BLaER1 treated with 17β-estradiol and CSF1 and Interleukin-3, amounts not matched to agents 10 nM and 100 nM (cell line): ENCODE results near the gene TSPO.
A peak's percentile ranks its signal among the peaks of the same experiment; 100 is the strongest.

Experiments used
- H3K27ac ChIP-seq, 11 experiments: shearing (Covaris generic); formaldehyde crosslinking; 2 replicates each; pipeline ENCODE4 v1.8.1; 2022
- H3K27me3 ChIP-seq, 11 experiments: shearing (Covaris generic); formaldehyde crosslinking; 2 replicates each; pipeline ENCODE4 v1.8.1; 2022
- H3K36me3 ChIP-seq, 11 experiments: shearing (Covaris generic); formaldehyde crosslinking; 2 replicates each; pipeline ENCODE4 v1.8.1; 2022
- H3K4me1 ChIP-seq, 10 experiments: shearing (Covaris generic); formaldehyde crosslinking; 2 replicates each; pipeline ENCODE4 v1.8.1; 2022
- H3K4me2 ChIP-seq, 11 experiments: shearing (Covaris generic); formaldehyde crosslinking; 2 replicates each; pipeline ENCODE4 v1.8.1; 2022
- H3K4me3 ChIP-seq, 10 experiments: shearing (Covaris generic); formaldehyde crosslinking; 2 replicates each; pipeline ENCODE4 v1.8.1; 2022
- H3K9ac ChIP-seq, 11 experiments: shearing (Covaris generic); formaldehyde crosslinking; 2 replicates each; pipeline ENCODE4 v1.8.1; 2022
- H3K9me3 ChIP-seq, 11 experiments: shearing (Covaris generic); formaldehyde crosslinking; replicated peaks in 1 of 11; 2 replicates each; pipeline ENCODE4 v1.8.1; 2022
- H4K20me1 ChIP-seq, 11 experiments: shearing (Covaris generic); formaldehyde crosslinking; 2 replicates each; pipeline ENCODE4 v1.8.1; 2022
- Cebpa-rat ChIP-seq, 11 experiments: shearing (Covaris generic); IDR thresholded peaks; 2 replicates each; pipeline ENCODE4 v1.8.1; 2022

Gene TSPO

DNA sequence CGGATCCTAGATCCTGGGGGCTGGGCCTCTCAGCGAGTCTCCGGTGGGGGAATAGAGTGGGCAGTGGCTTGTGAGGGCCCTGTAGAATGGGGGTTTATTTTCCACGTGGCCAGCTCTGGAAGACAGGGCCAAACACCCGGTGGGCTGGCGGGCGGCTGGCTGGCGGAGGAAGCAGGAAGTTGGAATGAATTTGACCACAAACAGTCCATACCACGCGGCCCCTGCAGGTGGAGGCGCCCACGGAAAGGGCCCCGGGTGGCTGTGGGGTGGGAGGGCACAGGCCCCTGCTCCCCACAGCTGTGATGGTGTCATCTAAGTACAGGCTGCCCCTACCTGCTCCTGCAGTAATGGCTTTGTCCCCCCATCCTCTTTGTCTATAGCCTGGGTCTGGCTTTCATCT, 23.2 kb upstream of the TSPO start:
- H3K9ac ChIP-seq = peak overlapping the region in 8 of 11 experiments; percentile 28 to 72 (median 62); a peak in 16 of 22 replicates
- TF ChIP-seq Cebpa-rat (IDR thresholded peaks at IDR 0.05) = no peak
- peak overlapping the region in 9 of 11 experiments; percentile 7 to 78 (median 71); a peak in 17 of 22 replicates for H3K27ac ChIP-seq
- peaks cover 0 to 46% (median 34%) of the 10 kb centered on the region in 11 experiments; a peak in 17 of 22 replicates for H4K20me1 ChIP-seq
- peak overlapping the region in 5 of 10 experiments; percentile 12 to 48 (median 20); a peak in 7 of 20 replicates for H3K4me3 ChIP-seq
- peaks cover 41 to 87% (median 78%) of the 10 kb centered on the region in 10 experiments for H3K4me1 ChIP-seq
- H3K36me3 ChIP-seq = peaks cover 6 to 25% (median 23%) of the 10 kb centered on the region in 11 experiments
- H3K9me3 ChIP-seq = no peaks in the 10 kb centered on the region
- H3K27me3 ChIP-seq = no peaks in the 10 kb centered on the region
- peak overlapping the region; percentile 84 to 100 (median 96) for H3K4me2 ChIP-seq

- TF ChIP-seq Cebpa-rat (IDR thresholded peaks at IDR 0.05) = no peak
- no peaks in the 10 kb centered on the region for H3K9me3 ChIP-seq
- H4K20me1 ChIP-seq = peaks cover 0 to 51% (median 36%) of the 10 kb centered on the region in 11 experiments; a peak in 17 of 22 replicates
- H3K36me3 ChIP-seq = peaks cover 10 to 34% (median 32%) of the 10 kb centered on the region in 11 experiments
- H3K27me3 ChIP-seq = no peaks in the 10 kb centered on the region
- peak overlapping the region in 10 of 11 experiments; percentile 10 to 72 (median 59); a peak in 17 of 22 replicates for H3K9ac ChIP-seq
- H3K4me1 ChIP-seq = peaks cover 41 to 79% (median 70%) of the 10 kb centered on the region in 10 experiments
- H3K4me2 ChIP-seq = peak overlapping the region; percentile 84 to 100 (median 96)
- peak overlapping the region in 7 of 10 experiments; percentile 12 to 48 (median 31); a peak in 9 of 20 replicates for H3K4me3 ChIP-seq
- H3K27ac ChIP-seq = peak overlapping the region in 8 of 11 experiments; percentile 51 to 78 (median 72); a peak in 17 of 22 replicates
These were observed 22.4 kb upstream of the TSPO start for GRCh38 chr22:43128928-43129424.

GRCh38 chr22:43129426-43130425, 21.6 kb upstream of the TSPO start:
- peaks cover 41 to 71% (median 62%) of the 10 kb centered on the region in 10 experiments for H3K4me1 ChIP-seq
- H3K27ac ChIP-seq = peak overlapping the region in 8 of 11 experiments; percentile 19 to 78 (median 69); a peak in 15 of 22 replicates
- no peaks in the 10 kb centered on the region for H3K27me3 ChIP-seq
- H3K9ac ChIP-seq = peak overlapping the region; percentile 10 to 72 (median 57); a peak in 17 of 22 replicates
- peaks cover 18 to 42% (median 39%) of the 10 kb centered on the region in 11 experiments for H3K36me3 ChIP-seq
- peaks cover 0 to 55% (median 38%) of the 10 kb centered on the region in 11 experiments; a peak in 17 of 22 replicates for H4K20me1 ChIP-seq
- H3K4me2 ChIP-seq = peak overlapping the region; percentile 84 to 100 (median 96)
- no peaks in the 10 kb centered on the region for H3K9me3 ChIP-seq
- TF ChIP-seq Cebpa-rat (IDR thresholded peaks at IDR 0.05) = no peak
- peak overlapping the region in 6 of 10 experiments; percentile 9 to 48 (median 34); a peak in 6 of 20 replicates for H3K4me3 ChIP-seq

DNA sequence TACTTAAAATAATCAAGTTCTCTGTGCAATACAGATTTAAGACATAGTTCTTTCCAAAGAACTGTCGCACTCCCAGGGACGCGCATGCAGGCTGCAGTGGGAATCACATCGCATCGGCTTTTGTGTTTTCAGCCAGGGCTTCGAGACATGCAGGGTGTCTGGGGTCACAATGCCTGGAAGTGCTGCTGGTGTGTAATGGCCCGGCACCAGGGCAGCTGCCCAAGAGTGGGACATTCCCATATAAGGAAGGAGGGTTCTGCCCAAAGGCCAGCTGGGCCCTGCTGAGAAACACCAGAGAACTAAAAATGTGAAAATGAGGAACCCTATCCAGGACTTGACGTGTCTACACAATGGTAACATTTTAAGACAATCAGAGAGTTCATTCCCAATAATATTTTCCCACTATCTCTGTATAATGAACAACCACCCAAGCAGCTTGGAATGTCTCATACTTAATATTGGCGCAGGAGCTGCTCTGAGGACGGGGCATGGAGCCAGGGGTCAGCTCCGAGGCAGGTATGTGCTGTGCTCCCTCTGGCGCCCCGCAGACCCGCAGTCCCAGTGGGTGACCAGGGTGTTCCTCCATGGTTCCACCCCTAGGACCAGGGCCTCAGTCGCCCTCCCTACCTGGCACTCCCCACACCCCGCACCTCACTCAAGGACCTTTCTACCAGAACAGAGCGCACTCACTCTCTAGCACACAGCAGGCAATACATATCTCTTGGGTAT, 19.4 kb upstream of the TSPO start:
- Histone ChIP-seq H3K27ac (no peak overlapping the region), H3K9ac (no peak overlapping the region), H3K9me3 (no peaks in the 10 kb centered on the region), H3K36me3 (peaks cover 29 to 63% (median 58%) of the 10 kb centered on the region in 11 experiments), H3K27me3 (no peaks in the 10 kb centered on the region), H3K4me3 (no peak overlapping the region), H4K20me1 (peaks cover 0 to 73% (median 39%) of the 10 kb centered on the region in 11 experiments; a peak in 17 of 22 replicates), H3K4me2 (no peak overlapping the region), H3K4me1 (peaks cover 45 to 66% (median 56%) of the 10 kb centered on the region in 10 experiments)
- no peak for TF ChIP-seq Cebpa-rat (IDR thresholded peaks at IDR 0.05)

GRCh38 chr22:43133401-43133800, 18.0 kb upstream of the TSPO start:
- Histone ChIP-seq H4K20me1 (peaks cover 0 to 80% (median 39%) of the 10 kb centered on the region in 11 experiments; a peak in 17 of 22 replicates), H3K4me1 (peaks cover 36 to 66% (median 55%) of the 10 kb centered on the region in 10 experiments), H3K9me3 (no peaks in the 10 kb centered on the region), H3K4me2 (no peak overlapping the region), H3K36me3 (peaks cover 42 to 78% (median 72%) of the 10 kb centered on the region in 11 experiments), H3K27me3 (no peaks in the 10 kb centered on the region), H3K9ac (no peak overlapping the region), H3K27ac (no peak overlapping the region), H3K4me3 (no peak overlapping the region)
- no peak for TF ChIP-seq Cebpa-rat (IDR thresholded peaks at IDR 0.05)

DNA sequence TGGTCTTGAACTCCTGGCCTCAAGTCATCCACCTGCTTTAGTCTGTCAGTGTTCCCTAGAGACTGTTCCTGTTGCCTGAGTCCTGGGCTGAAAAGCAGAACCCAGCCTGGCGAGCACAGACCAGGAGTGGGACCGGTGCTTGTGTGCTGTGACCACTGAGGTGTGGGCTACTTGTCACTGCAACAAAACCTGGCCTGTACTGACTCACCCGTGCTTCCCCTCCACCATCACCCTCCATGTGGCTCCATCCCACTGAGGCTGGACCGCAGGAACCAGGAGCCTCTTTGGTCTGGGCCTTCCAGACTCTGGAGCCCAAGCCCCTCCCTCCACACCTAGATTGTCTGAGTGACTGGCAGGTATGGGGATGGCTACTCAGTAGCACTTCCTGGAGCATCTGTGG, 16.8 kb upstream of the TSPO start:
- Histone ChIP-seq H4K20me1 (peaks cover 0 to 69% (median 33%) of the 10 kb centered on the region in 11 experiments; a peak in 16 of 22 replicates), H3K4me1 (peaks cover 24 to 59% (median 46%) of the 10 kb centered on the region in 10 experiments), H3K4me2 (no peak overlapping the region), H3K27ac (no peak overlapping the region), H3K9me3 (no peaks in the 10 kb centered on the region), H3K27me3 (no peaks in the 10 kb centered on the region), H3K4me3 (no peak overlapping the region), H3K36me3 (peaks cover 53 to 89% (median 83%) of the 10 kb centered on the region in 11 experiments), H3K9ac (0 out of 22 replicates have a peak overlapping the region, but pooled peaks of 1 of the 11 experiments have one; percentile 28)
- TF ChIP-seq Cebpa-rat (IDR thresholded peaks at IDR 0.05) = no peak

DNA sequence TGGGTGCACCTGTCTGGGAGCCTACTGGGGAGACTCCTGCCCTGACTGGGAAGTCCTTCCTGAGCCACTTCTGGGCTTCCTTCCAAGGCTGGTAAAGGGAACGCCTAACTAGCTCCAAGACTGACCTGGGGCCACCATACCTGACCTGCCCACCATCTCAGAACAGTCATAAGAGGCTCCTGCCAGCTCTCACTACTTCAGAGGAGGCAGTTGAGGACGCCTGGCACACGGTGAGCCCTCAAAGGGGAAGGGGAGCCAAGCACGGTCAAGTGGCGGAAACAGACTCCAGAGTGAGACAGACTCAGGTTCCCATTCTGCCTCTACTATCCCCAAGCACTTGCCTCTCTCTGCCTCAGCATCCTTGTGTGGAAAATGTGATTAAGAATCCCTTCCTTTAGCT, 15.8 kb upstream of the TSPO start:
- Histone ChIP-seq H3K4me3 (no peak overlapping the region), H3K36me3 (peaks cover 63 to 99% (median 93%) of the 10 kb centered on the region in 11 experiments), H3K27me3 (no peaks in the 10 kb centered on the region), H3K4me2 (peak overlapping the region in 10 of 11 experiments; percentile 64 to 84 (median 74); a peak in 13 of 22 replicates), H3K4me1 (peaks cover 18 to 49% (median 36%) of the 10 kb centered on the region in 10 experiments), H3K9ac (peak overlapping the region in 5 of 11 experiments; percentile 29 to 70 (median 50); a peak in 3 of 22 replicates), H3K9me3 (no peaks in the 10 kb centered on the region), H3K27ac (peak overlapping the region in 2 of 11 experiments; percentile 62 to 70; a peak in 1 of 22 replicates), H4K20me1 (peaks cover 0 to 59% (median 24%) of the 10 kb centered on the region in 11 experiments; a peak in 13 of 22 replicates)
- TF ChIP-seq Cebpa-rat (IDR thresholded peaks at IDR 0.05) = no peak

DNA sequence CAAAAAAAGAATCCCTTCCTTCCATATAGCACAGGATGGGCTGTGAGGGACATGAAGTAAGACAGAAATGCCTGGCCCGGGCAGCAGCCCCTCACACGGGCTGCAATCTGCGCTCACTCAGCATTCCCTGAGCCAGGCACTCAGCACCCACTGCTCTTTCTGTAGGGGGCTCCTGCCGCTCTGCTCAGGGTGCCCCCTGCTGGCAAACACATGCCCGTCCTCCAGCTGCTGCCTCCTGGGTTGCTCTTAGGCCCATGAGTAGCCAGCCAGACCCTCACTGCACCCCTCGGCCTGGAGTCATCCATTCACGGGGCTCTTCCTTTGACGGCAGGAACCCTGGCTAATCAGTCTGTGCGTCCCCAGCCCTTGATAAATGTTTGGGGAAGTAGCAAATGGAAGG, 15.1 kb upstream of the TSPO start:
- Histone ChIP-seq H3K4me3 (peak overlapping the region in 1 of 10 experiments; percentile 0; a peak in 1 of 20 replicates), H3K36me3 (peaks cover 70 to 100% (median 96%) of the 10 kb centered on the region in 11 experiments), H3K27ac (peak overlapping the region in 10 of 11 experiments; percentile 8 to 70 (median 48); a peak in 17 of 22 replicates), H3K9me3 (no peaks in the 10 kb centered on the region), H3K9ac (peak overlapping the region; percentile 28 to 70 (median 49)), H3K27me3 (no peaks in the 10 kb centered on the region), H3K4me2 (peak overlapping the region; percentile 64 to 84 (median 75)), H4K20me1 (peaks cover 0 to 52% (median 18%) of the 10 kb centered on the region in 11 experiments; a peak in 12 of 22 replicates), H3K4me1 (peaks cover 23 to 49% (median 36%) of the 10 kb centered on the region in 10 experiments)
- TF ChIP-seq Cebpa-rat (IDR thresholded peaks at IDR 0.05) = no peak
